DOHH2 (cell line): ENCODE results near the gene PLIN1.

Experiments
- EZH2phosphoT487 ChIP-seq: fragments of 200-600 bp; sonication (generic); IDR thresholded peaks from 2 replicates; pipeline ENCODE4 v1.6.1; 2017; ENCODE audit warnings: borderline replicate concordance, mild to moderate bottlenecking, antibody characterized with exemption, low read length, moderate library complexity, mixed read lengths
- TF ChIP-seq, protein P1 (sequence below): fragments of 200-600 bp; sonication (generic); IDR thresholded peaks from one replicate; pipeline ENCODE4 v1.5.1; 2014; ENCODE audit warnings: antibody characterized with exemption, mild to moderate bottlenecking, low read depth, low read length; ENCODE audit not compliant: poor library complexity, severe bottlenecking

DNA sequence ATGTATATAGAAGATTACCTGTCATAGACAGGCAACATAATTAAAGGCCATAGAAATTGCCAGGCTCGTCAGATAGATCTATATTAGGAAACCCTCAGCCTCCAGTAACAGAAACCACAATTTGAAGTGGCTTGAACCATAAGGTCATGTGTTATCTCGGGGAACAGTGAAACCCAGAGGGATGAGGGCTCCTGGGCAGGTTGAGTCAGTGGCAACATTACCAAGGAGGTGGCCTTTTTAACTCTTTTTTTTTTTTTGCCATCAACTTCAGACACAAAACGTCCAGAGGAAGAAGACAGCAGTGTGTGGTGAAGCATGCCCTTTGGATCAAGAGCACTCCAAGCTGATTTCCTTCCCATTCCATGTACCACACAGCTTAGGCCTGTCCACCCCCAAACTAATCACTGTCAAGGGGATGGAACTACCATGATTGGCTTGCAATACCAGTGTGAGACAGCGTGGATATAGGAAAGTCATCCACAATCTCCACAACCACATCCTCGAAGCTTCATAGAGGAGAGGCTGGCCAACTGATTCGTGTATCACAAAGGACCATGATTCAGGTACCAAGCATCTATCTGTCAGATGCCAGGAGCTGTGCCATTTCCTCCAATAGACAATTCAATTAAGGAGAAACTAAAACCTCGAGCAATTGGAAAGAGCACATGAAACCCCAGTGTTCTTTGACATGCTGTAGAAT is 22.9 kb downstream of the PLIN1 start:
- TF ChIP-seq, protein P1, sequence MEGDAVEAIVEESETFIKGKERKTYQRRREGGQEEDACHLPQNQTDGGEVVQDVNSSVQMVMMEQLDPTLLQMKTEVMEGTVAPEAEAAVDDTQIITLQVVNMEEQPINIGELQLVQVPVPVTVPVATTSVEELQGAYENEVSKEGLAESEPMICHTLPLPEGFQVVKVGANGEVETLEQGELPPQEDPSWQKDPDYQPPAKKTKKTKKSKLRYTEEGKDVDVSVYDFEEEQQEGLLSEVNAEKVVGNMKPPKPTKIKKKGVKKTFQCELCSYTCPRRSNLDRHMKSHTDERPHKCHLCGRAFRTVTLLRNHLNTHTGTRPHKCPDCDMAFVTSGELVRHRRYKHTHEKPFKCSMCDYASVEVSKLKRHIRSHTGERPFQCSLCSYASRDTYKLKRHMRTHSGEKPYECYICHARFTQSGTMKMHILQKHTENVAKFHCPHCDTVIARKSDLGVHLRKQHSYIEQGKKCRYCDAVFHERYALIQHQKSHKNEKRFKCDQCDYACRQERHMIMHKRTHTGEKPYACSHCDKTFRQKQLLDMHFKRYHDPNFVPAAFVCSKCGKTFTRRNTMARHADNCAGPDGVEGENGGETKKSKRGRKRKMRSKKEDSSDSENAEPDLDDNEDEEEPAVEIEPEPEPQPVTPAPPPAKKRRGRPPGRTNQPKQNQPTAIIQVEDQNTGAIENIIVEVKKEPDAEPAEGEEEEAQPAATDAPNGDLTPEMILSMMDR = no peak
- no peak for TF ChIP-seq EZH2phosphoT487
